Measurements from ENCODE around the gene C12orf56.
A peak's percentile ranks its signal among the peaks of the same experiment; 100 is the strongest.
"Not testable (repeated sequence)": the region's sequence is repeated elsewhere in the genome, so short reads cannot be mapped to it uniquely, and the experiment has no call there.

C12orf56 gene

DNA sequence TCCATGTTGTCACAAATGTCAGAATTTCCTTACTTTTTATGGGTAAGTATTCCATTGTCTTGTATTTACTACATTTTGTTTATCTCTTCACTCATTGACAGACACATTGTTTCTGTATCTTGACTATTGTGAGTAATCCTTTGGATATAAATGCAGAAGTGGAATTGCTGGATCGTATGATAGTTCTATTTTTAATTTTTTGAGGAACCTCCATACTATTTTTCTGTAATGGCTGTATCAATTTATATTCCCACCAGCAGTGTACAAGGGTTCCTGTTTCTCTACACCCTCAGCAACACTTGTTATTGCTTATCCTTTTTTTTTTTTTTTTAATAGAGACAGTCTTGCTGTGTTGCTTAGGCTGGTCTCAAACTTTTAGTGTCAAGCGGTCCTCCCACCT is 164.9 kb downstream of the C12orf56 start:
- no peak for DNase-seq

DNA sequence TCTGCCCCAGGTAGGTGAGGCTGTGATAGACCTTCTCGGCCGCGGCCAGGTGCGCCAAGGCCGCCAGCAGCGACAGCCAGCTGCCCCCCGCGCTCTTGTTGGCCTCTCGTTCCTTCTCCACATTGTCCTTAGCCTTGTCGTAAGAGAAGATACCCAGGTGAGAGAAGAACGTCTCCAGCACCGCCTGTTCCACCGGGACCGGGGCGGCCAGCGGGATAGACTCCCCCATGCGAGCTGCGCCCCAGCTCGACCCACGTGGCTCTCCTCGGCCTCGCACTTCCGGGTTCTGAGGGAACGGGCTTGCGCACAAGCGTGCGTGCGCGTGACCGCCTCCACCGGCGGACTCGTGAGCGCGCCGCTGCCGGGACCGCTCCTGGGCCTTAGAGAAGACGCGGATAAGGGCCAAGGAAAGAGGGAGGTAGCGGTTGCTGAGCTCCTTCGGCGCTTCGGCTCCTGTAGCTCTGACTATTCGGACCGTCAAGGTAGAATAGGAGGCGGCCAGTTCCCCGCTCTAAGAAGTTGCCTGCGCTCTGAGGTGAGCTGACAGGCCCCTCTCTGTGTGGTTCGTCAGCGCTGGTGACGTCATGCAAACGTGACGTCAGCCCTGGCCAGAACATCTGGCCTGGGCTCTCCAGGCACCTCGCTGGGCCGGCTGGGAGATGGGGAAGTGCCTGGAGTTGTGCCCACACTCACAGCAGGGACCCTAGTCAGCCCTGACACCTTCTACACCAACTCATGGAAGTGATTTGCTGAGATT is 168.4 kb downstream of the C12orf56 start, which contains the start of gene KICS2:
KICS2 (minus strand) TSS at position 288 of the 757 bp plus-strand sequence; CDS start at position 229, 59 bp downstream.
- DNase-seq: peak; percentile 96

DNA sequence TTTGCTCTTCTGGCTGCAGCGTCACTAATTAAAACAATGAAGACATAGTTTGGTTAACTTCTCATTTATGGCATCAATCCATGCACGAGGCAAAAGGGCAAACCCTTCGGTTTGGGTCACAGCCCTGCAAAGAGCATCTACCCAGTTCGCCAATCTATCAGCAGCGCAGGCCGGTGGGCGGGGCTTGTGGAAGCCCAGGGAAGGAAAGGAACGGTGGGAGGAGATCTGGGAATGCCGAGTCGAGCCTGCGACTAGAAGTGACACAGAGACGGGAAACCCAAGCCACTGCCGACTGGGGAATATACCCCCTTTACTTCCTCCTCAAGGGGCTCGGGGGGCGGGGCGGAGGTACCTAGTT is 168.9 kb downstream of the C12orf56 start:
- peak; percentile 85 for DNase-seq

DNA sequence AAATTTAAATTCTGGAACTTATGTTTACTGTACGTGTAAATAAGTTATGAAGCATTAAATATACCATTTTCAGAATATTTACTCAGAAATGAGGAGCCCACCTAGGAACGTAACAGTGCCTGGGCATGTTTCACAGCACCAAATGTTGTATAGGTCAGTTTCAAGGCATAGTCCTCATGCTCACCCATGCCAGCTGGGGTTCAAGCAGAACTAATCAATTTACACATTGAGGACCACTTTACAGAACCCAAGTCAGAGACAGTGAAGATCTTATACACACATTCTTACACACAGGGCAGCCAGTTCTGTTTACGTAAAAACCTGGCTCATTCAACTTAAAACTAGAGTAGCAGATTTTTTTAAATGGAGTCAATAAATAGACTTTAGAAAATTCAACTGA is 170.5 kb downstream of the C12orf56 start:
- no peak for DNase-seq

DNA sequence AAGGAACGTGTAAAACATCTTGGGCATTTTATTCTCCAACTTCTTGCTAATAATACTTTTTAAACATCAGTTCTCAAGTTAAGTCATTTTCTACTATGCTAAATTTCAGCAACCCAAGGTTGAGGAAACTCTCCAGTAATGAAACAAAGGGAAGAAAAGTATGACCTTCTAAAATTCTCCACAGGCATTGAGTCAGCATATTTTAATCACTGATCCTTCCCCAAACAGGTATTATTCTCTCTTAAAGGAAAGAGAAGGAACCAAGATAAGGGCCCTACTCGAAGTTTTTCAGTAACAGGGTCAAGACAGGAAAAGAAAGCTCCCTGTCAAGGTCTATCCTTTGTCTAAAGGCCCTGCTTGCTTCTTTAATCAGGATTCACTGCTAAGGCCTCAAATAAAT is 171.4 kb downstream of the C12orf56 start:
- DNase-seq: no peak

DNA sequence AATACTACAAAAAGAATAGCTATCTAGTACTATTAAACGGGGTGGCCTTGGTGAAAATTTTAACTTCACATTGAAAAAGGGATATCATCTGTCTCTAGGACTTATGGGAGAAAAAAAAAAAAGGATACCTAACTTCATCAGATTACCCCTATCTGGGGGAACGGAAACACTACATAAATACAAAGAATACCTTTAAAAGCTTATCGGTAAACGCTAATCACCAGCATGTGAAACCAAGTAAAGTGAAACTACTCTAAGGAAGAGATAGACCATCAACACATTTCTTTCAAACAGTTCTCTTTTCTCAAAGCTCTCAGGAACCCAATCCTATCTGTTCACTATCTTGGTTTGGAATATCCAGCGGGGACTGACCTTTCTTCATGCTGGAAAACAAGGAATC is 172.0 kb downstream of the C12orf56 start:
- no peak for DNase-seq

DNA sequence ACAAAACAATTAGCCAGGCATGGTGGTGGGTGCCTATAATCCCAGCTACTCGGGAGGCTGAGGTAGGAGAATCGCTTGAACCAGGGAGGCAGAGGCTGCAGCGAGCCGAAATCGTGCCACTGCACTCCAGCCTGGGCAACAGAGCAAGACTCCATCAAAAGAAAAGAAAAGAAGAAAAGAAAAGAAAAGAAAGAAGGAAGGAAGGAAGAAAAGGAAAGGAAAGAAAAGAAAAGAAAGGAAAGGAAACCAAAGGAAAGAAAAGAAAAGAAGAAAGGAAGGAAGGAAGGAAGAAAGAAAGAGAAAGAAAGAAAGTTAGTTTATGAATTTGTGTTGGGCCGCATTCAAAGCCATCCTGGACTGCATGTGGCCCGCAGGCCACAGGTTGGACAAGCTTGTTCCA is 172.9 kb downstream of the C12orf56 start:
- not testable (repeated sequence) for DNase-seq

DNA sequence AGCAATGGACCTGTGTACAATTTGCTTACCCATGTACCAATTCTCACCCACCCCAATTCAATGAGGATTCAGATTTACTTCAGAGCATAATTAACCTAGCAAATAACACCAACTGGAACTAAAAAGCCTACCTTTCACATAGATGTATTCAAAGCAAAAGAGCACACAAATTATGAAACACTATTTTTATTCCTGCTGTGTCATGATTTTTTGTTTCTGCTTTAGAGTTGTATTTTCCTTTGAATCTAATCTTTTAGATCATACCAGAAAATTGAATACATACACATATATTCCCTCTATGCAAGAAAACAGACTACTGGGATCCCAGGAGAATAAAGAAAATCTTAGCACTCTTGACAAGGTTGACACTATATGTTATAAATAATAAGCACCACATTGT is 174.3 kb downstream of the C12orf56 start:
- DNase-seq: no peak

All from NCI-H774 (cell line).